ENCODE results near the gene RGP1.
A peak's percentile ranks its signal among the peaks of the same experiment; 100 is the strongest.

RGP1 gene

DNA sequence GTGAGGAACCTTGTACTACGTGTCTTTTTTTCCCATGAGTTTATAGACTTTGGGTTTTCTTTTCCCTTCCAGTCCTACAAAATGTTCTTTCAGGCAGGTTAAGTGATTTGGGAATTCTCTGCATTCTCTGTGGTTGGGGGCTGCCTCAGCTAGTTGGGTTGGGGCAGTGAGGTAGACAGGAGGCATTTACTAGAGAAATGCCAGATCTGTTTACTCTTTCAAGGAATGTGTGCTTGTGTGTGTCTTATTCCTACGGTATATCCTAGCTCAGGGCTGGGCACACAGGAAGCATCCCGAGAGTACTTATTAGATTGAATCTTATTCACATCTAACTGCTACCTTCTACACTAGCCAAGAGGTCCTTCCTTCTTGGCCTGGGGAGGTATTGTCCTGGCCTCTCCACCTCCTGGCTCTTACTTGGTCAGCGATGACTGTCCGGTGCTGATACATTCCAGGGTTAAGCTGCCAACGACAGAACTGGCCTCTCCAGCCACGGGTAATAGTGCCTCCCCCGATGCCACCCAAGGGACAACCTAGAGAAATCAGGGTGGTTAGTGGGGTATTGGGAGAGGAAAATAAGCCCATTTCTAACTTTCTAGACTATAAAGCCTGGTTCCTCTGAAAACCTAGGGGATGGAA lies 5.1 kb upstream of the RGP1 start:
- Histone ChIP-seq H2AFZ (ENCODE audit: low read length, unreplicated experiment) (no peak overlapping the region), H3K79me2 (ENCODE audit: control insufficient read depth, insufficient read depth, low read length, unreplicated experiment) (peaks cover 41% of the 10 kb centered on the region), H3K4me1 (ENCODE audit: control insufficient read depth, insufficient read depth, low read length, unreplicated experiment) (peaks cover 12% of the 10 kb centered on the region), H3K36me3 (ENCODE audit: insufficient read depth, low read length) (peaks cover 15% of the 10 kb centered on the region; the same call in 1 of the 2 replicates), H3K27me3 (ENCODE audit: insufficient read depth, low read length) (no peaks in the 10 kb centered on the region), H3K4me3 (ENCODE audit: low read depth, low read length) (no peak overlapping the region), H3K27ac (ENCODE audit: low read depth, low read length) (no peak overlapping the region)

DNA sequence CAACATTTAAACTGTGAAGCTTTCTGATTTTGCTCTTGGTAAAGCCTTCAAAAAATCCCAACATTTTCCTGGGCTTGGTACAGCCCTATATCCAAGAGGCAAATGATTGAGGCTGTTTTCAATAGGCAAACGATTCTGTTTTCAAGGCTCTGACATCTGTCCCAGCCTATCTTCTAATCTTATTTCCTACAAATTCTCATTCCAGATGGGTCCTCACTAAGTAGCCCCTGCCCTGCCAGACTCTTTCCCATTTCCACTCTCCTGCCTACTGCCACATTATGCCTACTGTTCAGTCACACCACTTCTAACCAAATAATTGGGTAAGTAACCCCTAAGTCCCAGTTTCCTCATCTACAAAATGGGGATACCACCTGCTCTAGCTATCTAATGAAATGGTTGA lies 3.5 kb upstream of the RGP1 start:
- Histone ChIP-seq H3K4me1 (ENCODE audit: control insufficient read depth, insufficient read depth, low read length, unreplicated experiment) (peaks cover 16% of the 10 kb centered on the region), H3K4me3 (ENCODE audit: low read depth, low read length) (peak overlapping the region; percentile 25; the same call in 1 of the 2 replicates), H3K79me2 (ENCODE audit: control insufficient read depth, insufficient read depth, low read length, unreplicated experiment) (peaks cover 41% of the 10 kb centered on the region), H3K27ac (ENCODE audit: low read depth, low read length) (no peak overlapping the region), H3K27me3 (ENCODE audit: insufficient read depth, low read length) (no peaks in the 10 kb centered on the region), H2AFZ (ENCODE audit: low read length, unreplicated experiment) (no peak overlapping the region), H3K36me3 (ENCODE audit: insufficient read depth, low read length) (peaks cover 7% of the 10 kb centered on the region; the same call in 1 of the 2 replicates)

DNA sequence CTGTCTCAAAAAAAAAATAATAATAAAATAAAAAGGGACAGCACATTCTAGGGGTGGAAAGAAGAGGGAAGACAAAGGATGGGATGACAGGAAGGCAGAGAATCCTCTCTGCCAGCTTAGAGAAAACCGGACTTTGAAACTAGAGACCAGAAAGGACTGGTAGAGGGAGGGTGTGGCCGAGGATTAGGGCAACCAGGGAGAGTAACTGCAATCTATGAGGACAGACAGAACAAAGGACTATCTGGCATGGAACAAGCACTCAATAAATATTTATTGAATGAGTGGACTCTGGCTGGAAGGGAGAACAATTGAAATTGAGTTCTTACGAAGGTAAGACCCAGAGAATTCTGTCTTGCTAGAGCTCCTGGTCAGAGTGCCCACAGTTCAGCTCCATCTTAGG lies 2.5 kb upstream of the RGP1 start:
- Histone ChIP-seq H2AFZ (ENCODE audit: low read length, unreplicated experiment) (no peak overlapping the region), H3K36me3 (ENCODE audit: insufficient read depth, low read length) (peaks cover 7% of the 10 kb centered on the region; the same call in 1 of the 2 replicates), H3K27me3 (ENCODE audit: insufficient read depth, low read length) (no peaks in the 10 kb centered on the region), H3K27ac (ENCODE audit: low read depth, low read length) (no peak overlapping the region), H3K4me3 (ENCODE audit: low read depth, low read length) (peak overlapping the region; percentile 85), H3K79me2 (ENCODE audit: control insufficient read depth, insufficient read depth, low read length, unreplicated experiment) (peaks cover 41% of the 10 kb centered on the region), H3K4me1 (ENCODE audit: control insufficient read depth, insufficient read depth, low read length, unreplicated experiment) (peaks cover 16% of the 10 kb centered on the region)

DNA sequence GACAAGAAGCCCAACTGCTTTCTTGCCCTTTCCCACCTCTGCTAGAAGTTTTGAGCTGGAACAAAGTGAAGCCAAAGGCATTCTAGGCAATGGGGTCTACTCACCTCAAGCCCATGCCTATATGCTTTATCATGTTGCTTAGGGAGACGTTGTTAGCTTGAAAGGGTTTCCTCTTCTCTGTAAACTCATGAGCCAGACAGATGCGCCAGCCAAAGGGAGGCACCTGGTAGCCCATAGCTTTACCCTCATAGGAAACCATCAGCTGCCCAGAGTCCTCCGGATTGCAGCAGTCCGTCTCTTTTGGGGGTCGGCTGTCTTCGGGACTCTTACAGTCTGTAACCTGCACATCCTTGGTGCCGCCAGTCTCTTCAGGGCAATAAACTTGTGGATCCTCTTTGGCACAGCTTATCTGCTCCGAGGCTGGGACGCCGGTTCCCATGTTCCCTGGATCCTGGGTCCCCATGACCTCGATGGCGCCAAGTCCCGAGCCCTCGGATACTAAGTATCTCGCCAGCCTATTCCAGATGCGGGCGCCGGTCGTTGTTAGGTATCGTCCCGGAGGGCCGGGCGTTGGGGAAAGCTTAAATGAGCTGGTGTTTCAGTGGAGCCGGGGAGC lies 737 bp upstream of the RGP1 start:
- Histone ChIP-seq H3K27me3 (ENCODE audit: insufficient read depth, low read length) (no peaks in the 10 kb centered on the region), H3K36me3 (ENCODE audit: insufficient read depth, low read length) (peaks cover 8% of the 10 kb centered on the region; the same call in 1 of the 2 replicates), H3K4me3 (ENCODE audit: low read depth, low read length) (peak overlapping the region; percentile 85), H2AFZ (ENCODE audit: low read length, unreplicated experiment) (peak overlapping the region; percentile 51), H3K79me2 (ENCODE audit: control insufficient read depth, insufficient read depth, low read length, unreplicated experiment) (peaks cover 41% of the 10 kb centered on the region), H3K4me1 (ENCODE audit: control insufficient read depth, insufficient read depth, low read length, unreplicated experiment) (peaks cover 16% of the 10 kb centered on the region), H3K27ac (ENCODE audit: low read depth, low read length) (peak overlapping the region; percentile 71; the same call in 1 of the 2 replicates)

DNA sequence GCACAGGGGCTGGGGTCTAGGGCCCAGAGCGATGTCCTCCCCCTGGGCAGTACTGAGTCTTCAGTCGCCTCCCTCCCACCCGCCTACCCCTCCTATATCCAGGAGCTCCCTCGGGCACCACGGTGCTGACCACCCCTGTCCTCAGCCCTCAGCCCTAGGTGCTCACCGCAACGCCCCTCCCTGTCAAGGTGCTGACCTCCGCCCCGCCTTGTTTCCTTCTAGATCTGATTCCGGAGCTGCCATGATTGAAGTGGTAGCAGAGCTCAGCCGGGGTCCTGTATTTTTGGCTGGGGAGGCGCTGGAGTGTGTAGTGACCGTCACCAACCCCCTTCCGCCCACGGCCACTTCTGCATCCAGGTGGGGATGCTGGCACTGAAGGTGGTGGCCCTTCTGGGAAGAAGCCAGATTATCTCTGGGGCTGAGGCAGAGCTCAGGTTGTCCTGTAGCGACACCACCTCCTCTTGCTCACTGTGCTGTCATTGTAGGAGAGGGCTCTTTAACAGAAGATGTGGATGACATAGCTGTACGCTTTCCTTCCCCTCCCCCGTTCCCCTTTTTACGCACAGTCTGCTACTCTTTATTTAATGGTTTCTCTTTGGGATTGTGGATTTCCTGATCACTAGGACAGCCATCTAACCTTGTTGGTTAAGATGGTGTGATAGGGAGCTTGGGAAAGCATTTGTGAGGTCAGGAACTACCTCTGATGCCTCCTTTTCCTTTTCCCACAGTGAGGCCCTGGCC lies 598 bp downstream of the RGP1 start:
- Histone ChIP-seq H3K79me2 (ENCODE audit: control insufficient read depth, insufficient read depth, low read length, unreplicated experiment) (peaks cover 35% of the 10 kb centered on the region), H3K27ac (ENCODE audit: low read depth, low read length) (peak overlapping the region; percentile 71; the same call in 1 of the 2 replicates), H3K27me3 (ENCODE audit: insufficient read depth, low read length) (no peaks in the 10 kb centered on the region), H2AFZ (ENCODE audit: low read length, unreplicated experiment) (peak overlapping the region; percentile 80), H3K4me3 (ENCODE audit: low read depth, low read length) (peak overlapping the region; percentile 85), H3K4me1 (ENCODE audit: control insufficient read depth, insufficient read depth, low read length, unreplicated experiment) (peaks cover 16% of the 10 kb centered on the region), H3K36me3 (ENCODE audit: insufficient read depth, low read length) (peaks cover 6% of the 10 kb centered on the region; the same call in 1 of the 2 replicates)

DNA sequence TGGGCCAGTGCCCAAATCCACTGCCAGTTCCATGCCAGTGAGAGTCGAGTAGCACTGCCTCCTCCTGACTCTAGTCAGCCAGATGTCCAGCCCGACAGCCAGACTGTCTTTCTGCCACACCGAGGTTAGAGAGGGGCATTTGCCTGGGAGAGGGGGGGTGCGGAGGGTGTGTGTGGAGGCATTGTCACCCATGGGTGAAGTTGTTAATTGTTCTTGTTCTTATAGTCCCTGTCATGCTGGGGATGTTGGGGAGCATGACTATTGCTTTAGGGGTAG lies 1.1 kb downstream of the RGP1 start:
- peak overlapping the region; percentile 85 for H3K4me3 ChIP-seq (ENCODE audit: low read depth, low read length)
- peaks cover 16% of the 10 kb centered on the region for H3K4me1 ChIP-seq (ENCODE audit: control insufficient read depth, insufficient read depth, low read length, unreplicated experiment)
- peak overlapping the region; percentile 71; the same call in 1 of the 2 replicates for H3K27ac ChIP-seq (ENCODE audit: low read depth, low read length)
- H3K27me3 ChIP-seq (ENCODE audit: insufficient read depth, low read length) = no peaks in the 10 kb centered on the region
- H2AFZ ChIP-seq (ENCODE audit: low read length, unreplicated experiment) = no peak overlapping the region
- H3K79me2 ChIP-seq (ENCODE audit: control insufficient read depth, insufficient read depth, low read length, unreplicated experiment) = peaks cover 33% of the 10 kb centered on the region
- H3K36me3 ChIP-seq (ENCODE audit: insufficient read depth, low read length) = peaks cover 9% of the 10 kb centered on the region; the same call in 1 of the 2 replicates

DNA sequence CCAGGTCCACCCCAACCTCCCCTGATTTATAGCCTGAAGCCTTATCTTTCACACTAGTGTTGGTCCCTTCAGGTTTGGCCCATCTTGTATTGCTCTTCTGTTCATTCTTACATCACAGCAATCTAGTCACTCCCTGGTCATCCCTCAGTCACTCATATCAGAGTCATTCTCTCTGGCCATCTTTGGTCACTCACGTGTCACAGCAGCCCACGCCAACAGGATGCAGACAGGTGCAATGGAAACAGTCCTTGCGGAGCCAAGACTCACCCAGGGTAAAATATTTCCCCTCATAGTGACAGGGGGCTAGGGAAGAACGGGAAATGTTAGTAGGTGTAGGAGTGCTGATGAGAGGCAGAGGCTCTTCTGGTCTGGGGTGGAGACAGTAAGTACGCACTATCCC lies 4.4 kb downstream of the RGP1 start:
- Histone ChIP-seq H3K4me1 (ENCODE audit: control insufficient read depth, insufficient read depth, low read length, unreplicated experiment) (peaks cover 12% of the 10 kb centered on the region), H2AFZ (ENCODE audit: low read length, unreplicated experiment) (no peak overlapping the region), H3K27me3 (ENCODE audit: insufficient read depth, low read length) (no peaks in the 10 kb centered on the region), H3K27ac (ENCODE audit: low read depth, low read length) (no peak overlapping the region), H3K4me3 (ENCODE audit: low read depth, low read length) (no peak overlapping the region), H3K79me2 (ENCODE audit: control insufficient read depth, insufficient read depth, low read length, unreplicated experiment) (peaks cover 2% of the 10 kb centered on the region), H3K36me3 (ENCODE audit: insufficient read depth, low read length) (peaks cover 9% of the 10 kb centered on the region; the same call in 1 of the 2 replicates)

DNA sequence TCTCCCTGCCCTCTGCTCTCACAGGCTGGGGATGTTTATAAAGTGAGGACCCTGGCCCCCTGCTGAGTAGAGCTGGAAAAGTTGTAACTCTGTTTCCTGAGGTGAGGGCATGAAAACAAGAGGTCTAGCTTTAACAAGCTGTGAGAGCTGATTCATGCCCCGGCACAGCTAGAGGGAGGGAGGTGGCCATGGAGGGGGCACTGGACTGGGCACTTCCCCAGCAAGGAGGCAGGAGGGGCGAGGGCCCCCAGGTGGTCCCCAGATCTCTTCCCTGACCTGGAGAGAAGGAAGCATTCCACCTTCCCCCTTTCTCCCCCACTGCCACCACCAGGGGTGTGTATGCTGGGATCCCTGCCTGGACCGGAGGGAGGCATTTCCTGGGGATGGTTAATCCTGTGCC lies 5.2 kb downstream of the RGP1 start, which contains the start of gene MSMP:
Gene MSMP, minus strand, starts transcription at position 13 of the 400 bp plus-strand sequence. CDS start 147 bp downstream, outside the sequence.
- peaks cover 15% of the 10 kb centered on the region for H3K4me1 ChIP-seq (ENCODE audit: control insufficient read depth, insufficient read depth, low read length, unreplicated experiment)
- H3K27me3 ChIP-seq (ENCODE audit: insufficient read depth, low read length) = no peaks in the 10 kb centered on the region
- H3K4me3 ChIP-seq (ENCODE audit: low read depth, low read length) = no peak within 1 kb of the TSS
- H3K27ac ChIP-seq (ENCODE audit: low read depth, low read length) = no peak within 1 kb of the TSS
- no peak within 1 kb of the TSS for H2AFZ ChIP-seq (ENCODE audit: low read length, unreplicated experiment)
- peaks cover 9% of the 10 kb centered on the region; the same call in 1 of the 2 replicates for H3K36me3 ChIP-seq (ENCODE audit: insufficient read depth, low read length)
- no peaks in the 10 kb centered on the region for H3K79me2 ChIP-seq (ENCODE audit: control insufficient read depth, insufficient read depth, low read length, unreplicated experiment)

DNA sequence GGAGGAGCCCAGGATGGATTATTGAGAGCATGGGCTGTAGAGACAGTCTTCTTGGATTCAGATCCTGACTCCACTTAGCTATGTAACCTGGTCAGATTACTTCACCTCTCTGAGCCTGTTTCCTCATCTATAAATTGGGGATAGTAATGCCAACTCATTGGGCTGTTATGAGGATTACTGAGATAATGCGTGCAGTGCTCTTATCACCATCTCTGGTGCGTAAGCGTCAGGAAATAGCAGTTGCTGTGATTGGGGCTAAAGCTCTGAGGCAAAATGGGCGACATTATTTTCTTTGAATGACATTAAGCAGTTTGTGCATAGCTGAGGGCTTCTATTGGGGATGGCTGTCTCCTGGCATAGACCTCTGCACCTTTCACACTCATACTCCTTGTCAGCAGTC lies 6.0 kb downstream of the RGP1 start:
- Histone ChIP-seq H3K4me1 (ENCODE audit: control insufficient read depth, insufficient read depth, low read length, unreplicated experiment) (peaks cover 14% of the 10 kb centered on the region), H3K27ac (ENCODE audit: low read depth, low read length) (no peak overlapping the region), H2AFZ (ENCODE audit: low read length, unreplicated experiment) (no peak overlapping the region), H3K4me3 (ENCODE audit: low read depth, low read length) (no peak overlapping the region), H3K27me3 (ENCODE audit: insufficient read depth, low read length) (no peaks in the 10 kb centered on the region), H3K36me3 (ENCODE audit: insufficient read depth, low read length) (peaks cover 9% of the 10 kb centered on the region; the same call in 1 of the 2 replicates), H3K79me2 (ENCODE audit: control insufficient read depth, insufficient read depth, low read length, unreplicated experiment) (no peaks in the 10 kb centered on the region)

DNA sequence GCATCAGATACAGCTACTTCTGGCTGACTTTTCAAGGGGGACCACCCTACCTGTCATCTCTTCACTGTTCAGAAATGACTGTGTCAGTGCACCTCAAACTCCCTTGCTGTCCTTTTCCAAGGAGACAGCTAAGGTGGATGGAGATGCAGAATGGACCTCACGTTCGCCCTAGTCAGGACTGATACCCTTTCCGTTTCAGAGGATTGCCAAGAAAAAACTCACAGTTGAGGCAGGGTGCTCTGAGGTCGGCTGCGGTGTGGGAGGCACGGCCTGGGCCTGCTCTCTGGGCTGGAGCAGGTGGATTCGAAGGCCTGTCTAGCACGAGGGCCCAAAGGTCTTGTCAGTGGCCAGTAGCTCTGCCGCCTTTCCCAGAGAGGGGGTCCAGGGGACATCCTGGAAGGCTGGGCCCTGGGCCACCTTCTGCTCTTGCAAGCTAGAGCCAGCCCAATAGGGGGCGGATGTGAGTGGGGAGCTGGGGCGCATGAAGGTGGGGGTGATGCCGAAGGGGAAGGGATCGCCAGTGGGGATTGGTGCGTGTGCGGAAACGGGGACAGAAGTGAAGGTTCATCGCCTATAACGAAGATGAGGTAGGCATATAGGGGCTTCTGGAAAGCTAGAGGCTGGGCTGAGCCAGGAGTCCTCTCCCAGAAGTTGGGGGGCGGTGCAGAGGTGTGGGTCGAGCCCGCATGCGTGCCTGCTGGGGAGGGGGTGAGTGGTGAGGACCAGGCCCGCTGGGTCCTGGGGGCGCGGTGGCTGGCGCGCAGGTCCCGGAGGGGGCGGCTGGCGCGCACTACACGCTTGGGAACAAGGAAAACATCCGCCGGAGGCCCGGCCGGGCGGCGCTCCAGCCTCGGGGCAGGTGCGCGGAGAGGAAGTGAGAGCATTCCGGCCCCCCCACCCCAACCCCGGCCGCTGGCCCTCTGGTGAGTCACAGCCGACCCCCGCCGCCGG lies 7.5 kb downstream of the RGP1 start:
- H3K27ac ChIP-seq (ENCODE audit: low read depth, low read length) = no peak overlapping the region
- peaks cover 24% of the 10 kb centered on the region for H3K4me1 ChIP-seq (ENCODE audit: control insufficient read depth, insufficient read depth, low read length, unreplicated experiment)
- H2AFZ ChIP-seq (ENCODE audit: low read length, unreplicated experiment) = no peak overlapping the region
- no peaks in the 10 kb centered on the region for H3K79me2 ChIP-seq (ENCODE audit: control insufficient read depth, insufficient read depth, low read length, unreplicated experiment)
- no peaks in the 10 kb centered on the region for H3K27me3 ChIP-seq (ENCODE audit: insufficient read depth, low read length)
- peak overlapping the region; percentile 67 for H3K4me3 ChIP-seq (ENCODE audit: low read depth, low read length)
- H3K36me3 ChIP-seq (ENCODE audit: insufficient read depth, low read length) = peaks cover 9% of the 10 kb centered on the region; the same call in 1 of the 2 replicates

Measured in ACC112 (cell line).